ENCODE measurements around the gene IL4I1. TPM values are rescaled to one million over a fixed set of nuclear protein-coding genes. Genes with fewer than 3 reads are reported as not detected.
A peak's percentile ranks its signal among the peaks of the same experiment; 100 is the strongest.

The IL4I1 gene
- total and polyA plus RNA-seq, 12 donors, result 0.26 to 26.9 (median 0.57) TPM; not detected in 3

- DNase-seq (no peak), ATAC-seq (no peak)
- Histone ChIP-seq H3K4me1 (peaks cover 4 to 70% (median 24%) of the 10 kb centered on the region in 9 donors), H3K36me3 (peaks cover 0 to 81% (median 9%) of the 10 kb centered on the region in 9 donors), H3K9me3 (no peaks in the 10 kb centered on the region), H3K27ac (peak overlapping the region in 1 of 10 donors; percentile 74), H3K27me3 (no peaks in the 10 kb centered on the region), H3K4me3 (no peak overlapping the region)
- intact Hi-C loops (cut with DNase I), result no loop called here
- 76 to 78% methylated on average over 25 of the region's 25 CpGs for WGBS, 2 donors
- TF ChIP-seq, protein P1, sequence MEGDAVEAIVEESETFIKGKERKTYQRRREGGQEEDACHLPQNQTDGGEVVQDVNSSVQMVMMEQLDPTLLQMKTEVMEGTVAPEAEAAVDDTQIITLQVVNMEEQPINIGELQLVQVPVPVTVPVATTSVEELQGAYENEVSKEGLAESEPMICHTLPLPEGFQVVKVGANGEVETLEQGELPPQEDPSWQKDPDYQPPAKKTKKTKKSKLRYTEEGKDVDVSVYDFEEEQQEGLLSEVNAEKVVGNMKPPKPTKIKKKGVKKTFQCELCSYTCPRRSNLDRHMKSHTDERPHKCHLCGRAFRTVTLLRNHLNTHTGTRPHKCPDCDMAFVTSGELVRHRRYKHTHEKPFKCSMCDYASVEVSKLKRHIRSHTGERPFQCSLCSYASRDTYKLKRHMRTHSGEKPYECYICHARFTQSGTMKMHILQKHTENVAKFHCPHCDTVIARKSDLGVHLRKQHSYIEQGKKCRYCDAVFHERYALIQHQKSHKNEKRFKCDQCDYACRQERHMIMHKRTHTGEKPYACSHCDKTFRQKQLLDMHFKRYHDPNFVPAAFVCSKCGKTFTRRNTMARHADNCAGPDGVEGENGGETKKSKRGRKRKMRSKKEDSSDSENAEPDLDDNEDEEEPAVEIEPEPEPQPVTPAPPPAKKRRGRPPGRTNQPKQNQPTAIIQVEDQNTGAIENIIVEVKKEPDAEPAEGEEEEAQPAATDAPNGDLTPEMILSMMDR (IDR thresholded peaks at IDR 0.05), result no peak
Observed at GRCh38 chr19:49924004-49924880, 27.6 kb upstream of the IL4I1 start.

- Histone ChIP-seq H3K27me3 (no peaks in the 10 kb centered on the region), H3K36me3 (peaks cover 0 to 89% (median 9%) of the 10 kb centered on the region in 9 donors), H3K9me3 (no peaks in the 10 kb centered on the region), H3K4me1 (peaks cover 4 to 68% (median 22%) of the 10 kb centered on the region in 9 donors), H3K4me3 (no peak overlapping the region), H3K27ac (peak overlapping the region in 1 of 10 donors; percentile 74)
- peak in 4 of 8 donors; percentile 23 to 56 (median 25) for ATAC-seq
- intact Hi-C loops (cut with DNase I), result no loop called here
- TF ChIP-seq, protein P1 (IDR thresholded peaks at IDR 0.05), result no peak
- DNase-seq, result no peak
- WGBS, 2 donors, result 88 to 90% methylated on average over 31 of the region's 31 CpGs
Observed at GRCh38 chr19:49923055-49924003, 26.6 kb upstream of the IL4I1 start.

DNA sequence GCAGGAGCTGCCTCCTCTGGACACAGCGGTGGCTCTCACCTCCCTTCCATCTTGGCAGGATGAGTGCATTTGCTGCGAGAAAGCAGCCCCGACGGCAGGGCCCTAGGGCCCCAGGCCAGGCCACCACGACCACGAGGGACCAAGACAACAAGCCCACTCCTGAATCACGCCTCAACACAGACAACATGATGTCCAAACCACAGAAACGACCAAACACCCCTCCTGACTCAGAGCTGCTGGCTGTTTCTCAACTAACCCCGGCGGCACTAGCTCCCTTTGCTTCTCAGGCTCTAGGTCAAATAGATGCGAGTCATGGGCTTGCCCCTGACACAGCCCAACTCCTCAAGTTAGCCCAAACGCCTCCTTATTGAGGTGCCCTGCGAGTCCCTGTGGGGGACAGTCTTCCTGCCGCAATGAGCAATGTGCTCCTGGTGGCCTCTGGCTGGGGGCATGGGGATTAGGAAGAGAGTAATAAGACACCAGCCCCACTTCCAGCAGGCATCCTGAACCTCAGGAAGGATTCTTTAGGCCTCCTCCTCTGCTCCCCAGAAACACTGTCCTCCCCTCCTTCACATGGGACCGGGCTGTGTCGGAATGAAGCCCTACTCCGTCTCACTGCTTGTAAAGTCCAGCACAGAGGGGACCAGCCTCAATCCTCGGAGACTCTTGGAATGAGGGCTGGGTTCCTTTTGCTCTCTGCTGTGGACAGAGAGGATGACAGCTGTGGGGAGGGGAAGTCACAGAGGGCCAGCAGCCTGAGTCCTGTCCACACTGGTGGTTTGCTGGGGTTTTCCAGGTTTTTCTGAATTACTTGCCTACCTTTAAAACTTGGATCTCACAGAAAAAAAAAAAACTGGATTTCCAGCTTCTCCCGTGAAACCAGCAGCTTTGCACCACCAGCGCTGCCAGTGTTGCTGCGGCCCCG lies 25.4 kb upstream of the IL4I1 start:
- ATAC-seq, result no peak

More for the DNA sequence above, 25.4 kb upstream of the IL4I1 start:
- TF ChIP-seq, protein P1 (IDR thresholded peaks at IDR 0.05), result no peak
- peaks cover 0 to 68% (median 10%) of the 10 kb centered on the region in 9 donors for H3K4me1 ChIP-seq
- intact Hi-C loops (cut with DNase I), result no loop called here
- no peak for DNase-seq
- H3K27ac ChIP-seq, result peak overlapping the region in 1 of 10 donors; percentile 74
- no peak overlapping the region for H3K4me3 ChIP-seq
- H3K9me3 ChIP-seq, result no peaks in the 10 kb centered on the region
- H3K27me3 ChIP-seq, result no peaks in the 10 kb centered on the region
- peaks cover 0 to 91% (median 9%) of the 10 kb centered on the region in 9 donors for H3K36me3 ChIP-seq
- WGBS, 2 donors, result 86 to 89% methylated on average over 22 of the region's 22 CpGs

All from heart right ventricle (tissue), 16 donors.